Tibial artery (tissue), 4 donors: ENCODE measurements around the gene SLC15A3.

Experiments
- DNase-seq, 2 donors: peaks; one replicate each; pipeline ENCODE4 v3.0.0-alpha.2; 2019
- H3K27ac ChIP-seq, 2 donors: fragments of 200-600 bp; sonication (generic) in 1 of 2; 1 replicate in 1 of 2; 2 replicates in 1 of 2; pipeline ENCODE4 v1.5.1; 2018 to 2019; ENCODE audit warnings: mild to moderate bottlenecking in 1 of 2
- H3K27me3 ChIP-seq, 2 donors: fragments of 200-600 bp; sonication (generic) in 1 of 2; one replicate each; pipeline versions ENCODE4 v1.5.1 to v1.6.0; 2016 to 2019
- H3K36me3 ChIP-seq, 3 donors: fragments of 200-600 bp; sonication (generic) in 2 of 3; one replicate each; pipeline ENCODE4 v1.5.1; 2016 to 2019; ENCODE audit warnings: mild to moderate bottlenecking in 2 of 3
- H3K4me1 ChIP-seq, 4 donors: fragments of 200-600 bp; sonication (generic) in 2 of 4; 1 replicate in 3 of 4; 2 replicates in 1 of 4; pipeline ENCODE4 v1.5.1; 2016 to 2019
- H3K4me3 ChIP-seq, 2 donors: fragments of 200-600 bp; sonication (generic) in 1 of 2; 1 replicate in 1 of 2; 2 replicates in 1 of 2; pipeline ENCODE4 v1.5.1; 2018 to 2019; ENCODE audit warnings: mild to moderate bottlenecking in 2 of 2
- H3K9me3 ChIP-seq, 3 donors: fragments of 200-600 bp; sonication (generic) in 1 of 3; one replicate each; pipeline ENCODE4 v1.5.1; 2016 to 2019
- intact Hi-C: fragments of 100-400 bp; cut with DNase I; formaldehyde crosslinking; loops from one replicate; pipeline ENCODE4 v1.15.0; 2023; ENCODE audit warnings: low total_unique reads
- TF ChIP-seq, protein P1 (sequence below), 2 experiments: fragments of 200-600 bp in 1 of 2; fragments of 450-650 bp in 1 of 2; IDR thresholded peaks; one replicate each; pipeline ENCODE4 v1.5.1; 2017 to 2019; ENCODE audit warnings: antibody characterized with exemption in 2 of 2, mild to moderate bottlenecking in 1 of 2, moderate library complexity in 1 of 2

The SLC15A3 gene

GRCh38 chr11:60891103-60891741 lies 60.8 kb downstream of the SLC15A3 start:
- Histone ChIP-seq H3K4me1 (no peaks in the 10 kb centered on the region), H3K27ac (no peak overlapping the region), H3K36me3 (peaks cover 45 to 77% (median 53%) of the 10 kb centered on the region in 3 donors), H3K4me3 (no peak overlapping the region), H3K27me3 (no peaks in the 10 kb centered on the region), H3K9me3 (no peaks in the 10 kb centered on the region)
- DNase-seq: no peak
- intact Hi-C loops: no loop called here
- TF ChIP-seq, protein P1, sequence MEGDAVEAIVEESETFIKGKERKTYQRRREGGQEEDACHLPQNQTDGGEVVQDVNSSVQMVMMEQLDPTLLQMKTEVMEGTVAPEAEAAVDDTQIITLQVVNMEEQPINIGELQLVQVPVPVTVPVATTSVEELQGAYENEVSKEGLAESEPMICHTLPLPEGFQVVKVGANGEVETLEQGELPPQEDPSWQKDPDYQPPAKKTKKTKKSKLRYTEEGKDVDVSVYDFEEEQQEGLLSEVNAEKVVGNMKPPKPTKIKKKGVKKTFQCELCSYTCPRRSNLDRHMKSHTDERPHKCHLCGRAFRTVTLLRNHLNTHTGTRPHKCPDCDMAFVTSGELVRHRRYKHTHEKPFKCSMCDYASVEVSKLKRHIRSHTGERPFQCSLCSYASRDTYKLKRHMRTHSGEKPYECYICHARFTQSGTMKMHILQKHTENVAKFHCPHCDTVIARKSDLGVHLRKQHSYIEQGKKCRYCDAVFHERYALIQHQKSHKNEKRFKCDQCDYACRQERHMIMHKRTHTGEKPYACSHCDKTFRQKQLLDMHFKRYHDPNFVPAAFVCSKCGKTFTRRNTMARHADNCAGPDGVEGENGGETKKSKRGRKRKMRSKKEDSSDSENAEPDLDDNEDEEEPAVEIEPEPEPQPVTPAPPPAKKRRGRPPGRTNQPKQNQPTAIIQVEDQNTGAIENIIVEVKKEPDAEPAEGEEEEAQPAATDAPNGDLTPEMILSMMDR (IDR thresholded peaks at IDR 0.05): no peak

DNA sequence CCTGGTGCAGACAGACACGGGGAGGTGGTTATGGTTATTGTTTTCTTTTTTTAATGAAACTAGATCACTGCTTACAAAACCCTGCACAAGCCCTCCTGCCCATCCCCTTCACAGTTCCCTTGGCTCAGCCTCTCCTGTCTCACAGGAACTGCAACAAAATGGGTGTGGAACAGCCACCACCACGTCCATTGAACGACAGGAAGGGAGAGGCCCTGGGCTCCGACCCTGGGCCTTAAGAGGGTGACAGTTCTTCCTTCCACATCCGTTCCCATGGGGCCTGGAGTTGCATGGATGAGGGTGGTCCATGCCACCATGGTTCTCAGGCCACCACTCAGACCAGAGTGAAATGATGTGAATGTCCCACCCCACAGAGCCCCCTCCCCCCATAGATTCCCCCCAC lies 61.3 kb downstream of the SLC15A3 start:
- Histone ChIP-seq H3K9me3 (no peaks in the 10 kb centered on the region), H3K27me3 (no peaks in the 10 kb centered on the region), H3K27ac (no peak overlapping the region), H3K36me3 (peaks cover 40 to 72% (median 48%) of the 10 kb centered on the region in 3 donors), H3K4me1 (no peaks in the 10 kb centered on the region), H3K4me3 (no peak overlapping the region)
- TF ChIP-seq, protein P1 (IDR thresholded peaks at IDR 0.05): no peak
- no peak for DNase-seq
- intact Hi-C loops: no loop called here

DNA sequence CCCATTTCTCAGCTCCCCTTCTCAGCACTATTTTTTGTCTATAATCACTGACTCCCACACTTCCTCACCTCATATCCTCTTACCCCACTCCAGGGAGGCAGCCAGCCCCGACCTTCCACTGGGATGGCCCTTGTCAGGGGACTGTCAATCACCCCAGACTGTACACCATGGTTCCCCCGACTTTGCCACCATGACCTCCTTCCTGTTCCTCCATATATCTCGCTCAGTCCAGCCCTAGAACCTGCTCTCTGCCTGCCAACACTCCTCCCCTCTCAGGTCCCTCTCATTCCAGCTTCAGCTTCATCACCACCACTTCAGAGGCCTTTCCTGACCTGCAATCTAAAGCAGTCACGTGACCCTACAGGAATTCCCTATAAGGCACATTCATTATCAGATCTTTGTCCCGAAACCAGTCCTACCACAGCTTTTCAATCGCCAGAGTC lies 62.1 kb downstream of the SLC15A3 start:
- no peaks in the 10 kb centered on the region for H3K9me3 ChIP-seq
- H3K4me3 ChIP-seq: no peak overlapping the region
- no peak overlapping the region for H3K27ac ChIP-seq
- DNase-seq: no peak
- intact Hi-C loops: no loop called here
- peaks cover 37 to 64% (median 40%) of the 10 kb centered on the region in 3 donors for H3K36me3 ChIP-seq
- H3K4me1 ChIP-seq: no peaks in the 10 kb centered on the region
- TF ChIP-seq, protein P1 (IDR thresholded peaks at IDR 0.05): no peak
- no peaks in the 10 kb centered on the region for H3K27me3 ChIP-seq

DNA sequence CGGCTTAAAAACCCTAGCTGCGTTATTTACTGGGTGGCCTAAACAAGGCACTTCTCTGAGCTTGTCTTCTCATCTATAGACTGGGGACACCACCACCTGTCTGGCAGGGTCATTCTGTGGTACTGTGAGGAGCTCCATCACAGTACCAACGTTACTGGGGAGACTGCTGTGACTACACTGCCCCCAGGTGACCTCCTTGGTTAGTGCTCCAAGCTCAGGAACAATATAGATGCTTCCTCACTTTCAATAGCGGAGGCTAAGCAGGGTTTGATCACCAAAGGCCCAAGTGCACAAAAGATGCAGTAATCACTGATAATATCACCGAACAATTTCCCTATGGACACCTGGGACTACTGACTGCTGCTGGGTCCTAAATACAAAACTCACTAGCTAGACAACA lies 64.4 kb downstream of the SLC15A3 start:
- TF ChIP-seq, protein P1 (IDR thresholded peaks at IDR 0.05): peak; percentile 28 to 31
- Histone ChIP-seq H3K36me3 (peaks cover 18 to 41% (median 19%) of the 10 kb centered on the region in 3 donors), H3K4me3 (no peak overlapping the region), H3K27me3 (no peaks in the 10 kb centered on the region), H3K9me3 (no peaks in the 10 kb centered on the region), H3K27ac (no peak overlapping the region), H3K4me1 (no peaks in the 10 kb centered on the region)
- intact Hi-C loops: no loop called here
- no peak for DNase-seq
